CD4-positive, alpha-beta T cell treated with Interleukin-15 for 4 hours (primary cell): ENCODE measurements around the gene ZNRF4.
"Not testable (repeated sequence)": the region's sequence is repeated elsewhere in the genome, so short reads cannot be mapped to it uniquely, and the experiment has no call there.

Experiments used
- DNase-seq: peaks from one replicate; pipeline ENCODE4 v3.0.0-alpha.2; 2020; ENCODE audit warnings: low spot score

The ZNRF4 gene

GRCh38 chr19:5477451-5478215 is 22.4 kb downstream of the ZNRF4 start:
- DNase-seq: no peak

DNA sequence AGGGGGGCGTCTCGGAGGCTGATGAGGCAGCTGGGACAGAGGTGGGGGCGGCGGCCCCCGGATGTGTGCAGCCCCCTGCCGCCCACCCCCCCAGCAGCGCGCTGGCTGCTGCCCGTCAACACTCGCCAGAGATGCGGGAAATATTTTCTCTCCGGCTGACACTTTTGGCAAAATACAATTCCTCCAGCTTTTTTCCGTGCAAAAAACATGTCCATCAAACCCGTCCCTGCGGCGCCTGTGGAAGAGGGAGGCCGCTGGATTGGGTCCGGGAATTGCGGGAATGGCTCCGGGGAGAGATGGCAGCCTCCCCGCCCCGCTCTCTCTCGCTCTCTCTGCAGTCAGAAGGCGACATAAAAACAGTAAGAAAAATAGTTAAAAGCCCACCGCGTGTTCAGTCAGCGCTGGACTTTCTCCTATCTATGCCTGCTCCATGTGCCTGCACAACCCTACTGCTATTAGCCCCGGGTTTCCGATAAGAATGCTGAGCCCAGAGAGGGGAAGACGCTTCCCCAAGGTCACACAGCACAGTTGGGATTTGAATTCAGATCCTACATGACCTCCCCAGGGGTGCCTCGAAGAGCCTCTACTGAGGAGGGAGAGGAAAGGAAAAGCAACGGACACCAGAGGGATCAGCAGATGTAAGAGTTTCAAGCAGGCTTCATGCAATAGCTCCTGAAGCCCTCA is 23.2 kb downstream of the ZNRF4 start:
- no peak for DNase-seq

DNA sequence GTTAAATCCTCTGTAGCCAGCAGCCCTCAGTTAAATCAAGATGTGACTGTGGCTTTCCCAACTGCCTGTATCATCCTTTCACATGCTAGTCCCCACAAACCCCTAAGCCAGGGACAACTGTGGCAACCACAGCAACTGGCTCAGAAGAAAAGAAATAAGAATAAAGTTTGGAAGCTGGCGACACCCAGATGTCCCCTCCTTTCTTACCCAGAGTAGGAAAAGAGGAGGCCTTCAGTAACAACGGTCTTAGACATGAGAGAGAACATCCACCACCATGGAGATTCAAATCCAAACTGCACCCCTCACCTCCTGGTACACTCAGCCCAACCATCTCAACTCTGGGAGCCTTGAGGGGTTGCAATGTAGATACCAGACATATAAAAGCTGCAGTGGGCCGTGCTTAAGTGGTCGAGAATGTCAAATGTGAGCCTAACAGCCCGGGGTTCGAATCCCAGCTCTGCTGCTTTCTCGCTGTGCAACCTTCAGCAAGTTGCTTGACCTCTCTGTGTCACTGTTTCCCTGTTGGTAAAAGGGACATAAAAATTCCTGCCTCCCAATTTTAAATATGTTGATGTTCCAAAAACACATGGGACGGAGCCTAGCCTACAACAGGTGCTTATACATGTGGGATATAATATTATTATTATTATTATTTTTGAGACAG is 23.8 kb downstream of the ZNRF4 start:
- DNase-seq: no peak

- no peak for DNase-seq
Observed at GRCh38 chr19:5479958-5480357, 24.7 kb downstream of the ZNRF4 start.

GRCh38 chr19:5480427-5480836 is 25.2 kb downstream of the ZNRF4 start:
- DNase-seq: peak; percentile 11

DNA sequence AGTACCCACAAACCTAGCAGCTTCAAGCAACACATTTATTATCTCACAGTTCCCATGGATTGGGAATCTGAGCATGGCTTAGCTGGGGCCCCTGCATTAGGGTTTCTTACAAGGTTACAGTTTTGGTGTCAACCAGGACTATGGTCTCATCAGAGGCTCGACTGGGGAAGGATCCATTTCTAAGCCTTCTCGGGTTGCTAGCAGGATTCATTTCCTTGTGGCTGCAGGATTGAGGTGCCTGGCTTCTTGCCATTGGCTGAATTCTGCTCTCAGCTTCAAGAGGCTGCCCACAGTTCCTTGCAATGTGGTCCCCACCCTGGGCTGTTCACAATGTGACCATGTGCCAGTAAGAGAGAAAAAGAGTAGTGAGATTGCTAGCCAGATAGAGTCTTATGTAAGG is 26.7 kb downstream of the ZNRF4 start:
- no peak for DNase-seq

DNA sequence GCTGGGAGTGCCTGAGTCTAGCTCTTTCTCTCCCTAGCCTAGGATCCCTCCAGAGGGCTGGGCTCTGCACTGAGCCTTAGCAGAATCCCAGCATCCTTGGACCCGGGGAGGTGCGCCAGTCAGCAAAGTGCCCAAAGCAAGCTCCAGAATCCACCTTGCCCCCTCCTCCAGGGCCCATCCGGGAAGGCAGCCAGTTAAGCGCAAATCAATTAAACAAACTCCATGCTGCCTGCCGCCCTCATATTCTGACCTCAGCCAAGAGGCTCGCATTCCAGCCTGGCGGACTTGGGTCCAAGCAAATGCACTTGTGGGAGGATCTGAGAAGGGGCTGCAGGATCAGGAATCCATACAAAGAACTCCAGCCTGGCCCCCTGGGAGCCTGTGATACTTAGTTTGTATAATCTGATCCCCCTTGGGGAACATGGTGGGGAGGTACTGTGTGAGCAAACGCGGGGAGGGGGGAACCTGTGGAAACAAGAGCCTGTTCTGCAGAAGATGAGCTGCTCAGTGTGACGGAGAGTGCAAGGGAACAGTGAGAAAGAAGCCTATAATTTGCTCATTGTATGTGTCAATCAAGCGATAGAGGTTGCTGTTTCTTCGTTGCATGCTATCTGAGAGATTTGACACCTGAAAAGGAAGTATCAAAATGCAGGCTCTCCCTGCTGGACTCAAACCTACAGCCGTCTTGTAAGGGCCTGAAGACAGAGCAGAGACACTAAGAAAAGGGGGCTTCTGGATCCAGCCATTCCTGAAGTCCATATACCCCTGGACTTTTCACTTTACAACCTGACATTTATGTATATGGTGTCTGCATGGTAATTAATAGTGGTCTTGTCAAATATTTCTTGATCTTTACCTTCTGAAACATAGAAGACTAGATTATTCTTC is 29.4 kb downstream of the ZNRF4 start:
- no peak for DNase-seq

- DNase-seq: no peak
Observed at GRCh38 chr19:5485286-5485636, 30.0 kb downstream of the ZNRF4 start.

DNA sequence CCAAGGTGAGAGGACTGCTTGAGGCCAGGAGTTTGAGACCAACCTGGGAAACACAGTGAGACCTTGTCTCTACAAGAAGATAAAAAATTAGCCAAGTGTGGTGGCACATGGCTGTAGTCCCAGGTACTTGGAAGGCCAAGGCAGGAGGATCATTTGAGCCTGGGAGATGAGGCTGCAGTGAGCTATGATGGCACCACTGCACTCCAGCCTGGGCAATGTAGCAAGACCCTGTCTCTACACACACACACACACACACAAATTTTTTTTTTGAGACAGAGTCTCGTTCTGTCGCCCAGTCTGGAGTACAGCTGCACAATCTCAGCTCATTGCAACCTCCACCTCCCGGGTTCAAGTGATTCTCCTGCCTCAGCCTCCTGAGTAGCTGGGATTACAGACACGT is 30.4 kb downstream of the ZNRF4 start:
- DNase-seq: not testable (repeated sequence)

DNA sequence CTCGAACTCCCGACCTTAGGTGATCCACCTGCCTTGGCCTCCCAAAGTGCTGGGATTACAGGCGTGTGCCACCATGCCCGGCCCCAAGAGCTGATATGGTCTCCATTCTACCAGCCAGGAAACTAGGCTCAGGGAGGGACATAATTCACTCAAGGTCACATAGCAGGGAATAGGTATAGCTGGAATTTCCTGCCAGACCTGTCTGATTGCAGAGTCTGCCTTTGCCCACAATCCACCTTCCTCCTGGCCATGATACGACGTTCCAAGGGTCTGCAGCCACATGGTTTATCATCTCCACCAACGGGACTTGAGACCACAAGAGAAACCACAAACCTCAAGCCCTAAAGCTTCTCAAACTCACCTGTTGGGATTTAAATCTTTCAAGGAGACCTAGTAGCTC is 32.0 kb downstream of the ZNRF4 start:
- no peak for DNase-seq

DNA sequence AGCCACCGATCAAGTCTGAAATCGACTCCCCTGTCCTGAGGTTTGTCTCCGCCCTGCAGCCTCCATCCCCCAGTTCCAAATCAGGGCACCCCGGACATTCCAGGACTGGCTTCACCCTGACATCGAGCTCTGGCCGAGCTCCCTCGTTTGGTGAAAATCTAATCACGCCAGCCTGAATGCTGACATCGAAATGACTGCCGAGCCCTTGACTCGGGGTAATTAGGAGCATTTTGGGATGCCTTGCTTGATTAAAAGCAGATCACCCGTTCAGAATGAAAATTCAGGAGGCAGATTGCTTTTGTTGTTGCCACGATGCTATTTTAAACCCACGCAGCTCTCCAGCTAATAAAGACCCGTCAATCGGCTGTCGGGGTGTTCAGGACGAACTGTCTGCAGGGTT is 34.3 kb downstream of the ZNRF4 start:
- DNase-seq: no peak

- DNase-seq: no peak
Observed at GRCh38 chr19:5491565-5491964, 36.3 kb downstream of the ZNRF4 start.

DNA sequence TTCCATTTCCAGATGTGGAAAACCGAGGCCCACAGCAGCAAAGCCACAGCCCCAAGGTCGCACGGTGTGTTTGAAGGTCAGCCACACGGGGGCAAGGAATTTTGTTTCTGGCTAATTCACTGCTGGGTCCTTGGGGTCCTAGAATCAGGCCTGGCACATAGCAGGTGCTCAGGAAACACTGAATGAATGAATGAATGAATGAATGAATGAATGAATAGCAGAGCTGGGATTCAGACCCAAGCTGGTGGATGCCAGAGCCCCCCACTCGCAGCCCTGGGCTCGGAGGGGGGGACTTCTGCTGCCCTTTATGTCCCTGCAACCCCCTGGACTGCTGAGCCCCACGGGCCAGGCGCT is 37.0 kb downstream of the ZNRF4 start:
- DNase-seq: no peak

- DNase-seq: no peak
Observed at GRCh38 chr19:5492635-5493409, 37.6 kb downstream of the ZNRF4 start.

DNA sequence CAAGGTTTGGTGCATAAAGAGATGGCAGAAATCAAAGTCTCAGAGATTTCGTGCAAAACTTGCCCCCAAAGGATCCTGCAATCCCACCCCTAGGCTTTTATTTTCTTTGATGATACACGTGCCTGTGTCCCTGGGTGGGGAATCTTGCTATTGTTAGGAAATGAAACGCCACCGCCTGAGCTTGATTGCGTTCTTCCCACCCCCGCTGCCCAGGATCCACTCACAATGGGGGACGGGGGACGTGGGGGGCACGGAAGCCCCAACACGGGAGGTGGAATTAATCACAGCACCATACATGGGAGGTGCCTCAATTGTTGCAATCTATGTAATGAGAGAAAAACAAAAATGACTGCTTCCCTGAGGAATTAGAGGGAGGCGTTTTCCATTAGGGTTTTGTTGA is 39.6 kb downstream of the ZNRF4 start:
- no peak for DNase-seq

DNA sequence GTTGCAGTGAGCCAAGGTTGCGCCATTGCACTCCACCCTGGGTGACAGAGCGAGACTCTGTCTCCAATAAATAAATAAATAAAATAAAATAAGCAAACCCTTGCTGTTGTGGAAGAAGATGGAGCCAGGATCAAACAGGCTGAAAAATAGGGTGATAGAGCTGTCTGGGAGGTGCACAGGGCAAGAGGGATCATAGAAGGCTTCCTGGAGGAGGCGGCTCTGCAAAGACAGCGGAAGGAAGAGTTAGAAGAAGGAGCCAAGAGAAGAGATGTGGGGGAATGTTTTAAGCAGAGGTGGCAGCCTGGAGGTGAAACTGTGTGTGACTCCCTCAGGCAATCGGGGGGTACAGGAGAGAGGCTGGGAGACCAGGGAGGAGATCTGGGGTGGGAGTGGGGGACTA is 40.6 kb downstream of the ZNRF4 start:
- no peak for DNase-seq

DNA sequence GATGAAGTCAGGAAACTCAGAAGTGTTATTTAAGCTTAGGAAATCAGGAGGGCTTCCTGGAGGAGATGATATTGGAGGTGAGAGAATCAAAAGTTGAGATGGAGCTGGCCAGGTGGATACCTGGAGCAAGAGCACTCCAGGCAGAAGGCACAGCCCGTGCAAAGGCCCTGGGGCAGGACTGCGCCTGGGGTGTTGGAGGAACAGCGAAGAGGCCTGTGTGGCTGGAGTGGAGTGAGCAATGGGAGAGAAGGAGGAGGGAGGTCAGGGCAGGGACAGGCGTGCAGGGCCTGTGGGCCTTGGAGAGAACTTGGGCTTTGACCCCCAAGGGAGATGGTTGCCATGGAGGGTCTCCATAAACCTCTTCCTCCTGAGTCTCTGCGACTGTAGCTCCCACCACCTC is 42.1 kb downstream of the ZNRF4 start:
- no peak for DNase-seq

DNA sequence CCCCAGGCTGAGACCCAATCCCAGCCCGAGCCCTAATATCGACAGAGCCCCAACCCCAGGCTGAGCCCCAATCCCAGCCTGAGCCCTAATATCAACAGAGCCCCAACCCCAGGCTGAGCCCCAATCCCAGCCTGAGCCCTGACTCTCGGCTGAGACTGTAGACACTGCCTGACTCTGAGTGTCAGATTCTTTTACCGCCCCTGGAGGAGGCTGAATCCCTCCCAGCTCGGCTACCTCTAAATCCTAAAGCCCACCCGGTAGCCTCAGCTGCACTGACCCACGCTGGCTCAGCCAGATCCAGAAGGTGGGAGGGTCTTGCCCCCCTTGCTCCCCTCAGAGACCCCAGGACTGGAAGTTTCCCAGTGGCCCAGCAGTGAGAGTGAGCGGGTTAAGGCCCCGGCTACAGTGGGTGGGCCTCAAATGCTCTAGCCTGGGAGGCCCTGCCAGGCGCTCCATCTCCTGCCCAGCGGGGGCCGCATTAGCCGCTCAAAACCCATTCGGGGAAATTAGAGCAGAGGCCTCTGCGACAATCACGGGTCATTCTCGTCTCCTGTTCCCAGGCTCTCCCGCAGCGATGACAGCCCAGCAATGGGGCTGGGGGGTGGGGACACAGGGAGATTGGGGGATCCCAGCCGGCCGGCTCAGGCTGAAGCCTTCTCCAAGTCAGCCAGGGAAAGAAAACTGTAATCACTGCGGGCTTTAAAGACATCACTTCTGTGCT is 43.8 kb downstream of the ZNRF4 start:
- no peak for DNase-seq

GRCh38 chr19:5501907-5502306 is 46.7 kb downstream of the ZNRF4 start:
- DNase-seq: no peak

GRCh38 chr19:5503598-5503997 is 48.4 kb downstream of the ZNRF4 start:
- no peak for DNase-seq

DNA sequence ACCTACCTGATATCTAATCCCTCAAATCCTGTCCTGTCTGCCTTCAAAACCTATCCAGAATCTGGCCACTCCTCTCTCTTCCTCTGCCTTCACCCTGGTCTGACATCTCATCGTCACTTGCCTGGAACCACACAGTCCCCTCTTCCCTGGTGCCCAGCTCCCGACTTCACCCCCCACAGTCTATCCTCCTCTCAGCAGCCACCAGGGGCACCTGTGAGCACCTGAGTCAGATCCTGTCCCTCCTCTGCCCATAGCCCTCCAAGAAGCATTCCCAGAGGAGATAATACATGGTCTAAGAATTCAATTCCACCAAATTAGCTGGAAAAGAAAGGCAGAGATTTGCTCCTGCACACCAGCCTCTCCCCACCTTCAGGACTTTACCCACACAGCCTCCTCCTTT is 48.9 kb downstream of the ZNRF4 start:
- DNase-seq: no peak
